HG03108 (cell line): ENCODE results near the gene APBA1.

ENCODE experiments used
- ATAC-seq: cut with Tn5 transposase; IDR thresholded peaks from one replicate; pipeline ENCODE4 v1.9.1; 2021; ENCODE audit warnings: moderate library complexity; ENCODE audit not compliant: unreplicated experiment

Gene APBA1

DNA sequence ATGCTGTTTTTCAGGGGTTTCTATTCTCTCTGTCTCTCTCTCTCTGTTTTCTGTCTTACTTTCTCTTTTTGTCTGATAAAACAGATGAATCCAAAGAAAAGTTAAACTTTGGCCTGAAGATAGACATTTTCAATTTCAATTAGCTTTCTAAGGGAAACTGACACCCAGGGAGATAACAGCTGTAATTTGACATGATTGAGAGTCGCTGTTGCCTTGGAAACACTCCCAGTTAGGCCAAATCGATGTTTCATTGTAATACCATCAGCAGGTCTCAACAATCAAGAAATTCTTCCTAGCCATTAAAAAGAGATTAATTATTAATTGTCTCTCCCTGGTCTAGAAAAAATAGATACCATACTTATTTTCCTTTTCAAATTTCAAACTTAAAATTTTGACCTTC lies 294.2 kb downstream of the APBA1 start:
- ATAC-seq, result no peak
